ENCODE data around the gene CD40.
A peak's percentile ranks its signal among the peaks of the same experiment; 100 is the strongest.

Gene CD40

GRCh38 chr20:46171909-46172308 is 53.8 kb downstream of the CD40 start:
- intact Hi-C loops (cut with DNase I; ENCODE audit: low total_unique reads): loop anchor here (5.0 to 10.0 kb wide), 2 partner anchors 57 to 150 kb away; partner anchors contain the start of gene CD40
- H3K36me3 ChIP-seq: no peaks in the 10 kb centered on the region
- H3K4me3 ChIP-seq: no peak overlapping the region
- H3K27ac ChIP-seq: no peak overlapping the region
- no peak for TF ChIP-seq CTCF (IDR thresholded peaks at IDR 0.05)
- peaks cover 4 to 83% of the 10 kb centered on the region in 2 donors for H3K27me3 ChIP-seq
- H3K4me1 ChIP-seq: peaks cover 0 to 7% (median 2%) of the 10 kb centered on the region in 4 donors
- DNase-seq: no peak
- no peaks in the 10 kb centered on the region for H3K9me3 ChIP-seq

DNA sequence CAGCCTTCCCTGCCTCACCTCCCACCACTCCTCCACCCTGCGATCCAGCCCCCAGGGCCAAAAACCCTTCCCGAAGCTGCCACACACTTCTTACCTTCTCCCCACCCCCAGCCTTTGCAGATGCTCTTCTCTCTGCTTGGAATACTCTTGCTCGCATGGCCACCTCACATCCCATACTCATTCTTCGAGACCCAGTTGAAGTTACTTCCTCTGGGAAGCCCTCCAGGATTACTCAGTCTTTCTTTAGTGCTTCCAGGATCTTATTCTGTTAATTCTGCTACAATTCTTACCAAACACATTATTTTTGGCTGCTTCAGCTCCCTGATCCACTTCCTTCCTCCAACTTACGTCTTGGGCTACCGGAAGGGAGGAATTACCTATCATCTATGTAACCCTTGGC is 54.3 kb downstream of the CD40 start:
- Histone ChIP-seq H3K9me3 (no peaks in the 10 kb centered on the region), H3K27me3 (peaks cover 4 to 83% of the 10 kb centered on the region in 2 donors), H3K27ac (no peak overlapping the region), H3K4me3 (no peak overlapping the region), H3K36me3 (no peaks in the 10 kb centered on the region), H3K4me1 (peaks cover 0 to 7% (median 2%) of the 10 kb centered on the region in 4 donors)
- no peak for DNase-seq
- intact Hi-C loops (cut with DNase I; ENCODE audit: low total_unique reads): loop anchor here (5.0 to 10.0 kb wide), 2 partner anchors 58 to 150 kb away; partner anchors contain the start of gene CD40
- no peak for TF ChIP-seq CTCF (IDR thresholded peaks at IDR 0.05)

DNA sequence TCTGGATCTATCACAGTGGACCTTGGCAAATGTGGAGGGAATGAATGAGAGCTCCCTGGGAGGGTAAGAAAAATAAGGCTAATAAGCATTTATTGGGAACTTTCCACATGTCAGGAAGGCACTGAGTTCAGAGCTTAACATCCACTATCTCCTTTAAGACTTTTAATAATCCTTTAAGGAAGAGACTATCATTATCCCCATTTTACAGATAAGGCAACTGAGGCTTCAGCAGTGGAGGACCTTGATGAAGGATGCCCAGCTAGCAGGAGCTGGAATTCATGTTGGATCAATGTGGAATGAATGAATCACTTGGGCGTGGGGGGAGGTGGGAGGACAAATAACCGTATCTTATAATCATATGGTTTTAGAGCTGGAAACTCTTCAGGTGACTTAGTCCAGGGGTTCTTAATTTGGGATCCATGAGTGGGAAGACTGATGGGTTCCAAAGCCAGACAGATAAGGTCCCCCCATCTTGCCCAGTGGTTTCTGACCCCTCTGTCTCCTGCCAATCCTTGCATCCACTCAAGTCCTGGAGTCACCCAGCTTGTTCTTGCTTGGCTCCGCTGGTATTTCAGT is 54.9 kb downstream of the CD40 start:
- Histone ChIP-seq H3K27me3 (peaks cover 4 to 83% of the 10 kb centered on the region in 2 donors), H3K9me3 (no peaks in the 10 kb centered on the region), H3K4me3 (no peak overlapping the region), H3K27ac (no peak overlapping the region), H3K36me3 (no peaks in the 10 kb centered on the region), H3K4me1 (peaks cover 0 to 7% (median 2%) of the 10 kb centered on the region in 4 donors)
- DNase-seq: no peak
- intact Hi-C loops (cut with DNase I; ENCODE audit: low total_unique reads): loop anchor here (5.0 to 10.0 kb wide), 2 partner anchors 58 to 151 kb away; partner anchors contain the start of gene CD40
- no peak for TF ChIP-seq CTCF (IDR thresholded peaks at IDR 0.05)

DNA sequence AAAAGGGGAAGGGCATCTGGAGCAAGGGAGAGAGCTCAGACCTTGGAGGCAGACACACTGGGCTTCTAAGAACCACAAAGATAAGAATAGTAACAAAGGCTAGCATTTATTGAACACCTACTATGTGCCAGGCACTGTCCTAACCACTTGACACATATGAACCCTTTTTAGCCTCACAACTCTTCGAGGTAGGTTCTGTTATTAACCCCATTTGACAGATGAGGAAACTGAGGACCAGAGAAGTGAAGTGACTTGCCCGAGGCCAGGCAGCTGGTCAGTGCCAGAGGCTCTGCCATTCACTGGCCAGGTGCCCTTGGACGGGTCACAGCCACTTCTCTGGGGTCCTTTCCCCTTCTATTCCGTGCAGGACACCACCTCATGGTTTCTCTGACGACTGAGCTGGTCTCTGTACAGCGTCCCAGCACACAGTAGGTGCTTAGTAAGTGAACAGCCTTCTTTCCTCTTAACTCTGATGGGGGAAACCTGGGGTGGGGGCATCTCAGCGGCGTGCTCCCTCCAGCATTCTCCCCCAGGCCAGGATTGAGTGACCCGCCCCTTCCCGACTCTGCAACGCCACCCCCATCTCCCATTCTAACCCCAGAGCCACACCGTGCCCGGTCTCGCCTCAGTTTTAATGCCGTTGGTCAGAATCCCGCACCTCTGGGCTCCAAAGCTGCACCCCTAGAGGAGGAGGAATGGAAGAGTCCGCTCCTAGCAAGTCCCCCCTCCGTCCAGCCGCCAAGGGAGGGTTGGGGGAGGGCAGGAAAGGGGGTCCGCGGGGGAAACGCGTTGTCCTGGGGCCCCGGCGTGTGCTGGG is 55.7 kb downstream of the CD40 start:
- TF ChIP-seq CTCF (IDR thresholded peaks at IDR 0.05): no peak
- intact Hi-C loops (cut with DNase I; ENCODE audit: low total_unique reads): loop anchor here (5.0 to 10.0 kb wide), 2 partner anchors 59 to 152 kb away; partner anchors contain the start of gene CD40
- Histone ChIP-seq H3K36me3 (no peaks in the 10 kb centered on the region), H3K27me3 (peaks cover 4 to 83% of the 10 kb centered on the region in 2 donors), H3K4me3 (no peak overlapping the region), H3K27ac (no peak overlapping the region), H3K4me1 (peaks cover 0 to 7% (median 2%) of the 10 kb centered on the region in 4 donors), H3K9me3 (no peaks in the 10 kb centered on the region)
- DNase-seq: no peak

DNA sequence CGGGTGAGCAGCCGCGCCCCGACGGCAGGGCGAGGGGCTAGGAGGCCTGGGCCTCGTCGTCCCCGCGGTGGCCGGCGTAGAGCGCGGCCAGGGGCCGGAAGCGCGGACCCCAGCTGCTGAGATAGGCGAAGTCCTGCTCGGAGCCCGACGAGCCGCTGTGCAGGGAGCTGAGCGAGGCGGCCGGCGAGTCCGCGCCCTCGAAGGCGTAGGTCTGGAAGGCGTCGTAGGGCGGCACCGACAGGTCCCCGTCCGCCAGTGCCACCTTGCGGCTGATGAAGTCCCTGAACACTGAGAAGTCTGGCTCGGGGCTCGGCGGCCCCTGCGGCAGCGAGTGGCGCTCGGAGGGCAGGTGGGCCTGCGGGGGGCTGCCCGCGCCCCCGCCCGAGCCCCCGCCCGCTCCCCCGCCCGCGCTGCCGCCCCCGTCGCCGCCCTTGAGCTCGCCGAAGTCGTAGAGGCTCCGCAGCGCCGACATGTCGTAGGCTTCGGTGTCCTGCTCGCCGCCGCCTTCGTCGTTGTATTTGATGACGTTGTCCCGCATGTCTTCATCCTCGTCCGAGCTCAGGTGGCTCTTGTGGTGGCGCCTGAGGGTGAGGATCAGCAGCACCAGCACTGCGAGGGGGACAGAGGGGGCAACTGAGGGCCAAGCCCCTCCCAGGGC is 56.5 kb downstream of the CD40 start:
- TF ChIP-seq CTCF (IDR thresholded peaks at IDR 0.05): peak; percentile 43 to 50
- Histone ChIP-seq H3K4me3 (no peak overlapping the region), H3K27me3 (peaks cover 4 to 85% of the 10 kb centered on the region in 2 donors), H3K4me1 (peaks cover 0 to 7% (median 2%) of the 10 kb centered on the region in 4 donors), H3K36me3 (no peaks in the 10 kb centered on the region), H3K9me3 (no peaks in the 10 kb centered on the region), H3K27ac (no peak overlapping the region)
- DNase-seq: peak in 1 of 2 donors; percentile 45
- intact Hi-C loops (cut with DNase I; ENCODE audit: low total_unique reads): loop anchor here (5.0 to 10.0 kb wide), 2 partner anchors 60 to 152 kb away; partner anchors contain the start of gene CD40
